H9 (cell line): ENCODE measurements around the gene NDUFB4. TPM values are rescaled to one million over a fixed set of nuclear protein-coding genes. Genes with fewer than 3 reads are reported as not detected.

Experiments used
- DNase-seq: peaks from one replicate; pipeline ENCODE4 v3.0.0-alpha.2; 2017
- H2AFZ ChIP-seq: one replicate; pipeline ENCODE4 v1.6.1; 2013; ENCODE audit warnings: mild to moderate bottlenecking, low read length, control low read depth, moderate library complexity
- H2AK5ac ChIP-seq: 2 replicates; pipeline ENCODE4 v1.6.1; 2013; ENCODE audit warnings: low read length, control low read depth, mixed read lengths; ENCODE audit not compliant: insufficient read length
- H2BK120ac ChIP-seq: one replicate; pipeline ENCODE4 v1.6.1; 2013; ENCODE audit warnings: low read depth, mild to moderate bottlenecking, low read length, control low read depth, inconsistent platforms; ENCODE audit not compliant: poor library complexity, severe bottlenecking
- H2BK12ac ChIP-seq: 2 replicates; pipeline ENCODE4 v1.6.1; 2013; ENCODE audit warnings: low read length, control low read depth, mixed read lengths, low read depth; ENCODE audit not compliant: insufficient read length
- H2BK15ac ChIP-seq: 2 replicates; pipeline ENCODE4 v1.6.1; 2013; ENCODE audit warnings: low read depth, low read length, control low read depth
- H2BK20ac ChIP-seq: one replicate; pipeline ENCODE4 v1.6.1; 2013; ENCODE audit warnings: low read depth, mild to moderate bottlenecking, low read length, control low read depth, inconsistent platforms; ENCODE audit not compliant: poor library complexity, severe bottlenecking
- H2BK5ac ChIP-seq: 2 replicates; pipeline ENCODE4 v1.6.1; 2013; ENCODE audit warnings: low read length, control low read depth, mixed read lengths; ENCODE audit not compliant: insufficient read length
- H3K14ac ChIP-seq: 2 replicates; pipeline ENCODE4 v1.6.1; 2013; ENCODE audit warnings: low read length, control low read depth; ENCODE audit not compliant: insufficient read depth
- H3K18ac ChIP-seq: 2 replicates; pipeline ENCODE4 v1.6.1; 2013; ENCODE audit warnings: low read depth, mild to moderate bottlenecking, mixed read lengths, low read length, control low read depth; ENCODE audit not compliant: insufficient read length
- H3K23ac ChIP-seq: 2 replicates; pipeline ENCODE4 v1.6.1; 2013; ENCODE audit warnings: low read length, control low read depth, mixed read lengths, low read depth; ENCODE audit not compliant: insufficient read length
- H3K23me2 ChIP-seq: 2 replicates; pipeline ENCODE4 v1.6.1; 2013; ENCODE audit warnings: low read depth, mild to moderate bottlenecking, mixed read lengths, low read length, control low read depth; ENCODE audit not compliant: insufficient read length, poor library complexity, severe bottlenecking
- H3K27ac ChIP-seq: 2 replicates; pipeline ENCODE4 v1.5.1; 2013; ENCODE audit warnings: low read length, control low read depth, mixed read lengths, low read depth; ENCODE audit not compliant: insufficient read length
- H3K27me3 ChIP-seq: 2 replicates; pipeline ENCODE4 v1.6.1; 2013; ENCODE audit warnings: low read length, control low read depth, inconsistent platforms; ENCODE audit not compliant: insufficient read depth
- H3K4ac ChIP-seq: 2 replicates; pipeline ENCODE4 v1.6.1; 2013; ENCODE audit warnings: low read depth, mild to moderate bottlenecking, control low read depth, inconsistent platforms, low read length, moderate library complexity
- H3K4me1 ChIP-seq: 2 replicates; pipeline ENCODE4 v1.6.1; 2013; ENCODE audit warnings: low read length, control low read depth, inconsistent platforms; ENCODE audit not compliant: insufficient read depth
- H3K4me2 ChIP-seq: 2 replicates; pipeline ENCODE4 v1.6.1; 2013; ENCODE audit warnings: low read length, control low read depth, mixed read lengths; ENCODE audit not compliant: insufficient read length, insufficient read depth
- H3K56ac ChIP-seq: 2 replicates; pipeline ENCODE4 v1.6.1; 2013; ENCODE audit warnings: low read depth, mild to moderate bottlenecking, mixed read lengths, low read length, control low read depth; ENCODE audit not compliant: insufficient read length
- H3K79me1 ChIP-seq: 2 replicates; pipeline ENCODE4 v1.6.1; 2013; ENCODE audit warnings: low read depth, mild to moderate bottlenecking, moderate library complexity, low read length, control low read depth, inconsistent platforms; ENCODE audit not compliant: insufficient read depth, poor library complexity, severe bottlenecking
- H3K79me2 ChIP-seq: 2 replicates; pipeline ENCODE4 v1.6.1; 2013; ENCODE audit warnings: low read length, control low read depth, inconsistent platforms; ENCODE audit not compliant: insufficient read depth
- H3K9ac ChIP-seq: 2 replicates; pipeline ENCODE4 v1.6.1; 2013; ENCODE audit warnings: low read length, control low read depth, mixed read lengths; ENCODE audit not compliant: insufficient read length; ENCODE audit errors: extremely low read depth
- H3K9me3 ChIP-seq: one replicate; pipeline ENCODE4 v1.6.1; 2013; ENCODE audit warnings: low read depth, low read length, inconsistent platforms; ENCODE audit not compliant: control insufficient read depth
- H3T11ph ChIP-seq: one replicate; pipeline ENCODE4 v1.6.1; 2013; ENCODE audit warnings: mild to moderate bottlenecking, low read length, control low read depth, inconsistent platforms
- H4K20me1 ChIP-seq: one replicate; pipeline ENCODE4 v1.6.1; 2013; ENCODE audit not compliant: control insufficient read depth, insufficient read length, insufficient read depth
- H4K5ac ChIP-seq: 2 replicates; pipeline ENCODE4 v1.6.1; 2013; ENCODE audit warnings: low read depth, mild to moderate bottlenecking, mixed read lengths, low read length, control low read depth; ENCODE audit not compliant: insufficient read length
- H4K8ac ChIP-seq: replicated peaks from 2 replicates; pipeline ENCODE4 v1.6.1; 2013; ENCODE audit warnings: low read length, control low read depth, mixed read lengths, low read depth; ENCODE audit not compliant: insufficient read length
- H4K91ac ChIP-seq: 2 replicates; pipeline ENCODE4 v1.6.1; 2013; ENCODE audit warnings: low read depth, mild to moderate bottlenecking, moderate library complexity, mixed read lengths, low read length, control low read depth; ENCODE audit not compliant: insufficient read length
- H3K27ac Mint-ChIP-seq, 3 experiments: 2 replicates in 2 of 3; 3 replicates in 1 of 3; pipeline ENCODE4 v1.8.0; 2020 to 2021; ENCODE audit warnings: mixed read lengths in 3 of 3, mild to moderate bottlenecking in 1 of 3, moderate library complexity in 1 of 3
- H3K27me3 Mint-ChIP-seq: 2 replicates; pipeline ENCODE4 v1.8.0; 2021; ENCODE audit warnings: low read depth, mild to moderate bottlenecking, moderate library complexity, mixed read lengths
- H3K36me3 Mint-ChIP-seq, 3 experiments: 2 replicates in 2 of 3; 3 replicates in 1 of 3; pipeline ENCODE4 v1.8.0; 2020 to 2021; ENCODE audit warnings: low read depth in 3 of 3, mixed read lengths in 3 of 3; ENCODE audit not compliant: insufficient read depth in 1 of 3
- H3K4me1 Mint-ChIP-seq, 2 experiments: 2 replicates each; pipeline ENCODE4 v1.8.0; 2020; ENCODE audit warnings: mixed read lengths in 2 of 2
- H3K4me3 Mint-ChIP-seq, 2 experiments: 2 replicates in 1 of 2; 3 replicates in 1 of 2; pipeline ENCODE4 v1.8.0; 2020 to 2021; ENCODE audit warnings: mild to moderate bottlenecking in 2 of 2, mixed read lengths in 2 of 2, moderate library complexity in 1 of 2
- H3K9me3 Mint-ChIP-seq, 2 experiments: 2 replicates in 1 of 2; 3 replicates in 1 of 2; pipeline ENCODE4 v1.8.0; 2020; ENCODE audit warnings: mild to moderate bottlenecking in 2 of 2, mixed read lengths in 2 of 2, moderate library complexity in 1 of 2
- CTCF ChIP-seq: fragments of 200-600 bp; sonication (generic); conservative IDR thresholded peaks from 3 replicates; pipeline ENCODE4 v1.8.0; 2021; ENCODE audit warnings: antibody characterized with exemption, mild to moderate bottlenecking
- WGBS: extraction: QIAGEN DNeasy Blood & Tissue Kit; methylation state at CpG from one replicate; pipeline ENCODE4 v1.1.7; 2013; ENCODE audit warnings: missing lambda C conversion rate, low lambda C conversion rate, mixed read lengths; ENCODE audit not compliant: insufficient read length; ENCODE audit errors: extremely low coverage; 5-methylcytosine and 5-hydroxymethylcytosine counted together
- total RNA-seq: library from RNA; stranded (reverse); gene quantifications from 2 replicates; pipeline ENCODE4 v1.2.1, GENCODE V29; 2021

NDUFB4 gene
- total RNA-seq, 1 experiment from 2014 or later: 217 TPM

- H3K23me2 ChIP-seq: no peaks in the 10 kb centered on the region
- H3K9ac ChIP-seq: no peak overlapping the region
- H4K91ac ChIP-seq: no peak overlapping the region
- H3K4me1 ChIP-seq: no peaks in the 10 kb centered on the region
- no peak overlapping the region for H2BK120ac ChIP-seq
- no peaks in the 10 kb centered on the region for H3K9me3 ChIP-seq
- no peak overlapping the region for H2BK20ac ChIP-seq
- no peak overlapping the region for H3K23ac ChIP-seq
- Mint-ChIP-seq H3K4me1 (peaks cover 9% of the 10 kb centered on the region in 2 experiments), H3K36me3 (no peaks in the 10 kb centered on the region), H3K27me3 (no peaks in the 10 kb centered on the region), H3K4me3 (no peak overlapping the region), H3K27ac (no peak overlapping the region), H3K9me3 (no peaks in the 10 kb centered on the region; a peak in 1 of 5 replicates)
- no peaks in the 10 kb centered on the region for H3K79me1 ChIP-seq
- H2AFZ ChIP-seq: no peak overlapping the region
- H2BK15ac ChIP-seq: no peak overlapping the region
- H3K18ac ChIP-seq: no peak overlapping the region
- no peak overlapping the region for H4K5ac ChIP-seq
- no peaks in the 10 kb centered on the region for H4K20me1 ChIP-seq
- H3T11ph ChIP-seq: no peak overlapping the region
- no peak overlapping the region for H2BK5ac ChIP-seq
- TF ChIP-seq CTCF: no peak
- H3K27me3 ChIP-seq: no peaks in the 10 kb centered on the region
- no peak overlapping the region for H3K14ac ChIP-seq
- no peak overlapping the region for H2AK5ac ChIP-seq
- H3K79me2 ChIP-seq: no peaks in the 10 kb centered on the region
- H4K8ac ChIP-seq: no peak overlapping the region
- no peak for DNase-seq
- H3K56ac ChIP-seq: no peak overlapping the region
- H2BK12ac ChIP-seq: no peak overlapping the region
- H3K4ac ChIP-seq: no peak overlapping the region
- no peak overlapping the region for H3K27ac ChIP-seq
- no CpG with 5 or more reads among the region's 5 CpGs for WGBS
- no peak overlapping the region for H3K4me2 ChIP-seq
Observed at GRCh38 chr3:120646771-120647432, 50.8 kb downstream of the NDUFB4 start.
